Small intestine (tissue), 7 donors: Measurements from ENCODE around the gene CSRNP3. TPM values are rescaled to one million over a fixed set of nuclear protein-coding genes. Genes with fewer than 3 reads are reported as not detected.
"Not testable (repeated sequence)": the region's sequence is repeated elsewhere in the genome, so short reads cannot be mapped to it uniquely, and the experiment has no call there.

Experiments used
- DNase-seq, 2 donors: peaks; one replicate each; pipeline versions ENCODE4 v3.0.0 to v3.0.0-alpha.2; 2013
- FAIRE-seq: peaks from 2 replicates; lab custom pipeline; 2012; peaks lifted over from hg19 to GRCh38; lab: Jason Lieb, UNC
- H3K27ac ChIP-seq, 3 donors: one replicate each; pipeline ENCODE4 v1.5.1; 2013; ENCODE audit warnings: low read length in 2 of 3, mild to moderate bottlenecking in 2 of 3, control low read depth in 1 of 3, inconsistent platforms in 1 of 3, low read depth in 1 of 3, moderate library complexity in 1 of 3
- H3K27me3 ChIP-seq, 3 donors: one replicate each; pipeline ENCODE4 v1.6.1; 2013; ENCODE audit warnings: low read length in 3 of 3, inconsistent platforms in 1 of 3; ENCODE audit not compliant: control insufficient read depth in 3 of 3, insufficient read depth in 3 of 3
- H3K36me3 ChIP-seq, 3 donors: one replicate each; pipeline ENCODE4 v1.6.1; 2013; ENCODE audit warnings: low read length in 3 of 3, inconsistent platforms in 1 of 3, low read depth in 1 of 3, mild to moderate bottlenecking in 1 of 3, moderate library complexity in 1 of 3; ENCODE audit not compliant: control insufficient read depth in 3 of 3, insufficient read depth in 2 of 3
- H3K4me1 ChIP-seq, 3 donors: one replicate each; pipeline ENCODE4 v1.6.1; 2013; ENCODE audit warnings: low read length in 2 of 3, inconsistent platforms in 1 of 3, low read depth in 1 of 3, mild to moderate bottlenecking in 1 of 3, moderate library complexity in 1 of 3; ENCODE audit not compliant: control insufficient read depth in 3 of 3, insufficient read depth in 2 of 3
- H3K4me3 ChIP-seq, 3 donors: one replicate each; pipeline ENCODE4 v1.5.1; 2013; ENCODE audit warnings: low read length in 3 of 3, control low read depth in 1 of 3, inconsistent platforms in 1 of 3, low read depth in 1 of 3, mild to moderate bottlenecking in 1 of 3, moderate library complexity in 1 of 3
- H3K9me3 ChIP-seq, 2 donors: one replicate each; pipeline ENCODE4 v1.6.1; 2013; ENCODE audit warnings: low read depth in 1 of 2, low read length in 1 of 2; ENCODE audit not compliant: control insufficient read depth in 2 of 2, insufficient read depth in 1 of 2
- WGBS, 3 donors: extraction: QIAGEN DNeasy Blood & Tissue Kit; methylation state at CpG; one replicate each; pipeline ENCODE4 v1.1.7; 2013; 5-methylcytosine and 5-hydroxymethylcytosine counted together
- polyA plus RNA-seq, 4 donors: library from polyadenylated mRNA; stranded (reverse) in 3 of 4; unstranded in 1 of 4; fragments of 200-250 nt in 3 of 4; fragments of 120-200 nt in 1 of 4; gene quantifications; one replicate each; pipeline versions ENCODE4 v1.2.1 to v1.2.3, GENCODE V29; 2013
- donor health status: healthy with polysubstance abuse.
- donor health status: control.
- donor health status: control.
- donor health status: Bipolar disorder and iron deficiency.
- donor health status: healthy.

Gene CSRNP3
- polyA plus RNA-seq, 4 donors = under 0.01 to 3.7 (median 0.56) TPM

- Histone ChIP-seq H3K9me3 (no peaks in the 10 kb centered on the region), H3K27ac (no peak overlapping the region), H3K27me3 (no peaks in the 10 kb centered on the region), H3K36me3 (no peaks in the 10 kb centered on the region), H3K4me1 (no peaks in the 10 kb centered on the region), H3K4me3 (no peak overlapping the region)
- FAIRE-seq (no peak), DNase-seq (peak in 1 of 2 donors; percentile 8)
- 28 to 59% (median 38%) methylated on average over 3 of the region's 3 CpGs for WGBS, 3 donors
Observed at GRCh38 chr2:165576409-165577154, 107.1 kb downstream of the CSRNP3 start.

GRCh38 chr2:165582409-165582808, 112.9 kb downstream of the CSRNP3 start:
- Histone ChIP-seq H3K4me1 (peaks cover 0 to 4% (median 0%) of the 10 kb centered on the region in 3 donors), H3K36me3 (no peaks in the 10 kb centered on the region), H3K9me3 (no peaks in the 10 kb centered on the region), H3K4me3 (no peak overlapping the region), H3K27ac (no peak overlapping the region), H3K27me3 (no peaks in the 10 kb centered on the region)
- 63 to 89% (median 87%) methylated on average over 3 of the region's 3 CpGs for WGBS, 3 donors
- FAIRE-seq (no peak), DNase-seq (no peak)

DNA sequence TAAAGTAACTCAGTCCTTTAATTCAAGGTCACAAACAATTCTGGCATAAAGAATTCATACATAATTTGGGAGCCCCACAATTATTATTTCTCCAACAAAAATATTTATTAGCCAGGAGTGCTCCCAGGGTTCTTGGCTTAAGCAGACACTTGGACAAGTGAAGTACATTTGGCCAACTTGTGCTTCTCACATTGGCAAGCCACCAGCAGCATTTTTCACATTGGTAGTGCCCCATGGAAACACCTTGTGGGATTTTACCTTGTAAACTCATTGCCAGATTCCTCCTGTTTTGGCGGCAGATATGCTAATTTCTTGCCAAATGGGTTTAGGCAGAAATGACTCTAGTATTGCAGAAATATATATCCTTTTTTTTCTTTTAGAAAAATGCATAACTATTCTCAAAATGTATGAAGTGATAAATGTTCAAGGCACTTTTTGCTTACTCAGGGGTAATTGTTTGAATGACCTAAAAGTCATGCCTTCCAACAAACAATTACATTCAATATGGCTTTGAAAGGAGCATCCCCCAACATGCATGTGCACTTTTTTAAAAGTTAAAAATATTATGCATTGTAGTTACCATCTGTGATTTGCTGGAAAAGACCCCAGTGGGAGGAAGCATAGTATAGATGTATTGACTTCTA, 113.5 kb downstream of the CSRNP3 start:
- WGBS, 3 donors = 91 to 98% (median 97%) methylated on average over 1 of the region's 1 CpG

DNA sequence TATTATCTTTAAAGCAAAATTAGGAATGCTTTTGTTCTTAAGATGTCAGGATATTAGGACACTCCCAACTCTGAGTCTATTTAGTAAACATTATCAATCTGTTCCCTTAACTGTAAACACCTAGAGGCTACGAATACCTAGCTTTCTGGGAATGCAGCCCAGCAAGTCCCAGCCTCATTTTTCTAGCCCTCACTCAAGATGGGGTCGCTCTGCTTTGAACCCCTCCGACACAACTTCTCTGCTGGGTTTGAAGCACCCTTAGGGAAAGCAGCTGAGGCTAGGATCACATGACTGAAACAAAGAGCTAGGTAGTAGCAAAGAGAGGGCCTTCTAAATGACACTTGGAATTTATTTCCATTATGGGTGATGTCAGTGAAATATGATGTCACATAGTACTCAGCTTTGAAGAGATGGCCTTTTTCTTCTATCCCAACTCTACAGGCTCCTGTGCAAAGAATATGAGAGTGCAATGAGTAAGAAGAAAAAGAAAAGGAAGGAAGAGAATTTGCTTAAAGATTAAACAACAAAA, 114.7 kb downstream of the CSRNP3 start:
- FAIRE-seq = no peak
- Histone ChIP-seq H3K4me3 (no peak overlapping the region), H3K4me1 (peaks cover 0 to 4% (median 0%) of the 10 kb centered on the region in 3 donors), H3K27ac (no peak overlapping the region), H3K36me3 (no peaks in the 10 kb centered on the region), H3K9me3 (no peaks in the 10 kb centered on the region), H3K27me3 (no peaks in the 10 kb centered on the region)
- no peak for DNase-seq
- 79 to 91% (median 88%) methylated on average over 3 of the region's 3 CpGs for WGBS, 3 donors

More for the DNA sequence above, 113.5 kb downstream of the CSRNP3 start:
- DNase-seq = no peak
- no peaks in the 10 kb centered on the region for H3K36me3 ChIP-seq
- peaks cover 0 to 4% (median 0%) of the 10 kb centered on the region in 3 donors for H3K4me1 ChIP-seq
- no peak overlapping the region for H3K4me3 ChIP-seq
- H3K27ac ChIP-seq = no peak overlapping the region
- no peaks in the 10 kb centered on the region for H3K27me3 ChIP-seq
- no peaks in the 10 kb centered on the region for H3K9me3 ChIP-seq
- FAIRE-seq = no peak

GRCh38 chr2:165586019-165586418, 116.5 kb downstream of the CSRNP3 start:
- Histone ChIP-seq H3K9me3 (peaks cover 0 to 3% of the 10 kb centered on the region in 2 donors), H3K4me3 (no peak overlapping the region), H3K27me3 (no peaks in the 10 kb centered on the region), H3K4me1 (peaks cover 0 to 4% (median 0%) of the 10 kb centered on the region in 3 donors), H3K27ac (no peak overlapping the region), H3K36me3 (no peaks in the 10 kb centered on the region)
- 87 to 91% (median 89%) methylated on average over 3 of the region's 3 CpGs for WGBS, 3 donors
- no peak for DNase-seq
- no peak for FAIRE-seq

DNA sequence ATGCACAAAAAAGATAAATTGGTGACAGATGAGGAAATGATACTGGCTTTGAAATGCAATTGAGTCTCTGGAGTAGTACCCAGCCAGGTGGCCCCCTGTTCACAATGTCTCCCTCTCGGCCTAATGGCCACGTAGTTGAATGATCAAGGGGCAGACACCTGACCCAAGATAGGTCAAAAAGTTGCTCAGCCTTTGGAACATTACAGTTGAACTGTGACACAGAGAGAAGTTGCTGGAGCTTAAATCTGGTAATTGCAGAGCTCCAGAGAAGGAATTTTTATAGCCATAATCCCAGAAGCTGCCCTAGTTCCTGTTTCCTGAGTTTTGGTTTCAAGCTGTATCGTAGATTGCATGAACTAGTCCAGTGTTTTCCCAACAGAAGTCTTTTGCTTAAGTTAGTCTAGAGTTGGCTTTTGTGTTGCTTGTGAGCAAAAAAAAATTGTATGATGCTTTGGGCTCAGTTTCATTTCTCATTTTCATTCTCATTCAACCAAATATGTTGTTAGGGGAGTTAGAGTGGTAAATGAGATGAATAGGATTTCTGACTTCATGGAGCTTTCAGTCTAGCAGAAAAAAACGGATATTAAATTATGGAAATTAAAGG, 117.9 kb downstream of the CSRNP3 start:
- Histone ChIP-seq H3K9me3 (peaks cover 0 to 12% of the 10 kb centered on the region in 2 donors), H3K27me3 (no peaks in the 10 kb centered on the region), H3K4me1 (peaks cover 0 to 4% (median 0%) of the 10 kb centered on the region in 3 donors), H3K4me3 (no peak overlapping the region), H3K27ac (no peak overlapping the region), H3K36me3 (peaks cover 0 to 3% (median 0%) of the 10 kb centered on the region in 3 donors)
- FAIRE-seq = no peak
- WGBS, 3 donors = 22 to 56% (median 44%) methylated on average over 4 of the region's 4 CpGs
- DNase-seq = peak; percentile 17 to 46

DNA sequence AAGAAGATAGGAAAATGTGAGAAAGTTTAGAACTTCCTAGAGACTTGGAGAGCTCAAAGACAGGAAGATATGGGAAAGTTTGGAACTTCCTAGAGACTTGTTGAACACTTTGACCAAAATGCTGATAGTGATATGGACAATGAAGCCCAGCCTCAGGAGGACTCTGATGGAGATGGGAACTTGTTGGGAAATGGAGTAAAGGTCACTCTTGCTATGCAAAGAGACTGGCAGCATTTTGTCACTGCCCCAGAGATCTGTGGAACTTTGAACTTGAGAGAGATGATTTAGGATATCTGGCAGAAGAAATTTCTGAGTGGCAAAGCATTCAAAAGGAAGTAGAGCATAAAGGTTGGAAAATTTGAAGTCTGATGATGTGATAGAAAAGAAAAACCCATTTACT, 121.5 kb downstream of the CSRNP3 start:
- DNase-seq = peak in 1 of 2 donors; percentile 43
- H3K9me3 ChIP-seq = peaks cover 0 to 12% of the 10 kb centered on the region in 2 donors
- not testable (repeated sequence) for FAIRE-seq, H3K27me3 ChIP-seq, H3K36me3 ChIP-seq, H3K4me1 ChIP-seq, H3K27ac ChIP-seq, H3K4me3 ChIP-seq

DNA sequence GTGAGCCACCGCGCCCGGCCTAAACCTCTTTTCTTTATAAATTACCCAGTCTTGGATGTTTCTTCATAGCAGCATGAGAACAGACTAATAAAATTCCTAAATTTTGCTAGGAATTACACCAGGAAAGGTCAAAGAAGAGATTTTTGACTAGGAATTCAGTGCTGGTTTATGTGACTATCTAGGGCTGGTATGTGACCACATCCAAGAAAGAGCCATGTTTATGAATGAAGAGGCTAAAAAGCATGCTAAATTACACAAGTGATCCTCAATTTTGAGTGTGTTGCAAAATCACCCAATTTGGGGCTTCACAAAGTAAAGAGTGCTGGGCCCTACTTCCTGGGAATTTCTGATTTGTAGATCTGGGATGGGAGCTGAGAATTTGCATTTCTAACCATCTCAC, 123.6 kb downstream of the CSRNP3 start:
- Histone ChIP-seq H3K36me3 (peaks cover 0 to 5% (median 0%) of the 10 kb centered on the region in 3 donors), H3K4me3 (no peak overlapping the region), H3K27ac (no peak overlapping the region), H3K4me1 (no peaks in the 10 kb centered on the region), H3K9me3 (peaks cover 0 to 12% of the 10 kb centered on the region in 2 donors), H3K27me3 (no peaks in the 10 kb centered on the region)
- no peak for DNase-seq
- no peak for FAIRE-seq
- WGBS, 3 donors = 98 to 100% (median 100%) methylated on average over 3 of the region's 3 CpGs
